Measurements from ENCODE around the gene COQ8B. TPM values are rescaled to one million over a fixed set of nuclear protein-coding genes. Genes with fewer than 3 reads are reported as not detected.
"Not testable (repeated sequence)": the region's sequence is repeated elsewhere in the genome, so short reads cannot be mapped to it uniquely, and the experiment has no call there.

COQ8B gene
- total RNA-seq, 1 experiment from 2014 or later: 31.3 TPM

DNA sequence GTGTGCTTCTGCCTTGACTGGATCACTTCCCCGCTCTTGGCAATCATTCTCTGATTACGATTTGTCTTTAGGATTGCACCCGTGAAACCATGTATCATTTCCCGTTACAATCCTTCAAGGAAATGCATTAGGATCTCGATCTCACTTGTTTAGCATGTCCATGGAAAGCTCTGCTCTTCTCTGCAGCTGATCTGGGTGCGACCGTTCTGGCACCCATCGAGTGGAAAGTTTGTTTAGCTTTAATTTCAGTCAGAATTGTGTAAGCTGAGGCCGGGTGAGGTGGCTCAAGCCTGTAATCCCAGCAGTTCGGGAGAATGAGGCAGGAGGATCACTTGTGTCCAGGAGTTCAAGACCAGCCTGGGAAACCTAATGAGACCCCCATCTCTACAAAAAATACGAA is 57.1 kb downstream of the COQ8B start:
- Histone ChIP-seq H3K27ac (ENCODE audit: low read length) (no peak overlapping the region), H3K36me3 (ENCODE audit: insufficient read depth, low read length) (no peaks in the 10 kb centered on the region), H3K9ac (ENCODE audit: low read length) (no peak overlapping the region), H3K4me1 (ENCODE audit: low read length) (peaks cover 17% of the 10 kb centered on the region), H3K27me3 (ENCODE audit: low read length) (no peaks in the 10 kb centered on the region), H3K9me2 (replicated peaks; ENCODE audit: insufficient read depth, low read length) (no peaks in the 10 kb centered on the region), H3K79me2 (ENCODE audit: low read length) (no peaks in the 10 kb centered on the region), H4K20me1 (ENCODE audit: insufficient read depth, low read depth, low read length) (no peaks in the 10 kb centered on the region), H2AFZ (ENCODE audit: low read length) (no peak overlapping the region), H3K4me3 (ENCODE audit: low read length) (no peak overlapping the region), H3K9me3 (ENCODE audit: low read length) (no peaks in the 10 kb centered on the region), H3K4me2 (ENCODE audit: low read depth, low read length, poor library complexity, severe bottlenecking) (no peak overlapping the region)
- DNase-seq: no peak

DNA sequence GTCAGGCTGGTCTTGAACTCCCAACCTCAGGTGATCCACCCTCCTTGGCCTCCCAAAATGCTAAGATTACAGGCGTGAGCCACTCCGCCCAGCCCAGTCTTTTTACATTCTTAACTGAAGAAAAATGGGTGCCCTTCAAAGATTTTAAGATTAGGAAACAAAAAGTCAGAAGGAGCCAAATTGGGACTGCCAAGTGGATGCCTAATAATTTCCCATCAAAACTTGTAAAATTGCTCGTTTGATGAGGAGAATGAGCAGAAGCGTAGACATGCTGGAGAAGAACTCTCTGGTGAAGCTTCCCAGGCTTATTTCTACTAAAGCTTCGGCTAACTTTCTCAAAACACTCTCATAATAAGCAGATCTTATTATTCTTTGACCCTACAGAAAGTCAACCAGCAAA is 57.6 kb downstream of the COQ8B start:
- H3K79me2 ChIP-seq (ENCODE audit: low read length): no peaks in the 10 kb centered on the region
- H3K9ac ChIP-seq (ENCODE audit: low read length): no peak overlapping the region
- no peaks in the 10 kb centered on the region for H3K9me3 ChIP-seq (ENCODE audit: low read length)
- no peak overlapping the region for H3K27ac ChIP-seq (ENCODE audit: low read length)
- H3K4me1 ChIP-seq (ENCODE audit: low read length): peaks cover 17% of the 10 kb centered on the region
- H4K20me1 ChIP-seq (ENCODE audit: insufficient read depth, low read depth, low read length): no peaks in the 10 kb centered on the region
- no peaks in the 10 kb centered on the region for H3K36me3 ChIP-seq (ENCODE audit: insufficient read depth, low read length)
- no peak for DNase-seq
- H3K4me2 ChIP-seq (ENCODE audit: low read depth, low read length, poor library complexity, severe bottlenecking): no peak overlapping the region
- H2AFZ ChIP-seq (ENCODE audit: low read length): no peak overlapping the region
- H3K27me3 ChIP-seq (ENCODE audit: low read length): no peaks in the 10 kb centered on the region
- no peaks in the 10 kb centered on the region for H3K9me2 ChIP-seq (replicated peaks; ENCODE audit: insufficient read depth, low read length)
- H3K4me3 ChIP-seq (ENCODE audit: low read length): no peak overlapping the region

DNA sequence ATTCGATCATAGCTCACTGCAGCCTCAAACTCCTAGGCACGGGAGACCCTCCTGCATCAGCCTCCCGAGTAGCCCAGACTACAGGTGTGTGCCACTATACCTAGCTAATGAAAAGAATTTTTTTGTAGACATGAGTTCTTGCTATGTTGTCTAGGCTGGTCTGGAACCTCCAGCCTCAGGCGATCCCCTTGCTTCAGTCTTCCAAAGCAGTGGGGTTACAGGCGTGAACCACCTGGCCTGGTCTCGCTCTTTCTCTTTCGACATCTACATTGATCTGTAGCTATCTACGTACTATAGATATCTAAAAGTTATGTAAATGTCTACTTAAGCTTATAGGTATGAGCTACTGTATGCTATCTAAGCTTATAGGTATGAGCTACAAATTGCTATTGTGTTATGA is 58.7 kb downstream of the COQ8B start:
- H3K27me3 ChIP-seq (ENCODE audit: low read length): no peaks in the 10 kb centered on the region
- peaks cover 7% of the 10 kb centered on the region for H3K4me1 ChIP-seq (ENCODE audit: low read length)
- no peak overlapping the region for H3K9ac ChIP-seq (ENCODE audit: low read length)
- no peaks in the 10 kb centered on the region for H3K79me2 ChIP-seq (ENCODE audit: low read length)
- no peaks in the 10 kb centered on the region for H4K20me1 ChIP-seq (ENCODE audit: insufficient read depth, low read depth, low read length)
- H3K4me3 ChIP-seq (ENCODE audit: low read length): no peak overlapping the region
- no peaks in the 10 kb centered on the region for H3K36me3 ChIP-seq (ENCODE audit: insufficient read depth, low read length)
- no peaks in the 10 kb centered on the region for H3K9me3 ChIP-seq (ENCODE audit: low read length)
- no peak overlapping the region for H3K4me2 ChIP-seq (ENCODE audit: low read depth, low read length, poor library complexity, severe bottlenecking)
- DNase-seq: no peak
- H2AFZ ChIP-seq (ENCODE audit: low read length): no peak overlapping the region
- H3K27ac ChIP-seq (ENCODE audit: low read length): no peak overlapping the region
- no peaks in the 10 kb centered on the region for H3K9me2 ChIP-seq (replicated peaks; ENCODE audit: insufficient read depth, low read length)

DNA sequence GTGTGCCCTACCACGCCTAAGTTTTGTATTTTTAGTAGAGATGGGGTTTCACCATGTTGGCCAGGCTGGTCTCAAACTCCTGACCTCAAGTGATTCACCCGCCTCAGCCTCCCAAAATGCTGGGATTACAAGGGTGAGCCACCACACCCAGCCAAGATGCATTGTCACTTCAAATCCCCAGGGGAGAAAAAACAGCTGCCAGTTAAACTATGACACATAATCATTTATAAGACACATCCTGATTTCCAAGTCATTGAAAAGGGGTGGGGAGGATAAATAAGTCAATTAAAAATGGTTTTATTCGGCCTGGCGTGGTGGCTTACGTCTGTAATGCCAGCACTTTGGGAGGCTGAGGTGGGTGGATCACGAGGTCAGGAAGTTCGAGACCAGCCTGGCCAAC is 61.0 kb downstream of the COQ8B start:
- not testable (repeated sequence) for H3K4me2 ChIP-seq (ENCODE audit: low read depth, low read length, poor library complexity, severe bottlenecking); H4K20me1 ChIP-seq (ENCODE audit: insufficient read depth, low read depth, low read length); DNase-seq; H3K4me1 ChIP-seq (ENCODE audit: low read length); H3K79me2 ChIP-seq (ENCODE audit: low read length); H3K9ac ChIP-seq (ENCODE audit: low read length); H2AFZ ChIP-seq (ENCODE audit: low read length); H3K9me3 ChIP-seq (ENCODE audit: low read length); H3K9me2 ChIP-seq (replicated peaks; ENCODE audit: insufficient read depth, low read length); H3K27ac ChIP-seq (ENCODE audit: low read length); H3K4me3 ChIP-seq (ENCODE audit: low read length); H3K36me3 ChIP-seq (ENCODE audit: insufficient read depth, low read length); H3K27me3 ChIP-seq (ENCODE audit: low read length)

DNA sequence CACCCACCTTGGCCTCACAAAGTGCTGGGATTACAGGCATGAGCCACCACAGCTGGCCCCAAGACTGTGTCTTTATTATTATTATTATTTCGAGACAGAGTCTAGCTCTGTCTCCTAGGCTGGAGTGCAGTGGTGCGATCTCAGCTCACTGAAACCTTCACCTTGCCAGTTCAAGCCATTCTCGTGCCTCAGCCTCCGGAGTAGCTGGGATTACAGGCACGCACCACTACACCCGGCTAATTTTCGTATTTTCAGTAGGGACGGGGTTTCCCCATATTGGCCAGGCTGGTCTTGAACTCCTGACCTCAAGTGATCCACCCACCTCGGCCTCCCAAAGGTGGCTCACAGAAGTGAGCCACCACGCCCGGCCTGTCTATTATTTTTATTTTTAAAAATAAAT is 64.4 kb downstream of the COQ8B start:
- not testable (repeated sequence) for H3K27me3 ChIP-seq (ENCODE audit: low read length); H3K4me1 ChIP-seq (ENCODE audit: low read length); H3K9me2 ChIP-seq (replicated peaks; ENCODE audit: insufficient read depth, low read length); H3K4me3 ChIP-seq (ENCODE audit: low read length); H3K36me3 ChIP-seq (ENCODE audit: insufficient read depth, low read length); H3K79me2 ChIP-seq (ENCODE audit: low read length); H3K4me2 ChIP-seq (ENCODE audit: low read depth, low read length, poor library complexity, severe bottlenecking); DNase-seq; H2AFZ ChIP-seq (ENCODE audit: low read length); H4K20me1 ChIP-seq (ENCODE audit: insufficient read depth, low read depth, low read length); H3K9ac ChIP-seq (ENCODE audit: low read length); H3K27ac ChIP-seq (ENCODE audit: low read length); H3K9me3 ChIP-seq (ENCODE audit: low read length)

DNA sequence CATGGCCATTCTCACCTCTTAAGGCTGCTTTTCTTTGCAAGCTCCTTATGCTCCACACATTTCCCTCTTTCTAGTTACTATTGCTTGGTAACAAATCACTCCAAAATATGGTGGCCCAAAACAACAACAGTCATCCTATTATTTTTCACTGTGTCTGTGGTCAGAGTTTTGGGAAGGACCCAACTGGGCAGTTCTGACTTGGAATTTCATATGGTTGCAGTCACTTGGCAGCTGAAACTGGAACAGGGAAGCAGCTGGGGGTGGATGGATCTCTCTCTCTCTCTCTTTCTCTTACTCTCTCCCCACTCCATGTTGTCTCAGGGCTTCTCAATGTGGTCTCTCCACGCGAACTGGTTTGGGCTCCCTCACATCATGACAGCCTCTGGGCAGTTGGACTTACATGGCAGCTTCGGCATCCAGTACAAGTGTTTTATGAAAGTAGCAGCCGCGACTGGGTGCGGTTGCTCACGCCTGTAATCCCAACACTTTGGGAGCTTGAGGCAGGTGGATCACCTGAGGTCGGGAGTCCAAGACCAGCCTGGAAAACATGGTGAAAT is 65.9 kb downstream of the COQ8B start:
- H3K9me3 ChIP-seq (ENCODE audit: low read length): no peaks in the 10 kb centered on the region
- no peak overlapping the region for H3K4me3 ChIP-seq (ENCODE audit: low read length)
- no peaks in the 10 kb centered on the region for H3K9me2 ChIP-seq (replicated peaks; ENCODE audit: insufficient read depth, low read length)
- no peak for DNase-seq
- H3K27me3 ChIP-seq (ENCODE audit: low read length): no peaks in the 10 kb centered on the region; the same call in 1 of the 2 replicates
- H2AFZ ChIP-seq (ENCODE audit: low read length): 0 out of 2 replicates have a peak overlapping the region, but pooled peaks have one; percentile 10
- no peaks in the 10 kb centered on the region for H3K79me2 ChIP-seq (ENCODE audit: low read length)
- H3K4me2 ChIP-seq (ENCODE audit: low read depth, low read length, poor library complexity, severe bottlenecking): no peak overlapping the region
- no peaks in the 10 kb centered on the region for H4K20me1 ChIP-seq (ENCODE audit: insufficient read depth, low read depth, low read length)
- H3K4me1 ChIP-seq (ENCODE audit: low read length): peaks cover 9% of the 10 kb centered on the region
- no peak overlapping the region for H3K27ac ChIP-seq (ENCODE audit: low read length)
- no peak overlapping the region for H3K9ac ChIP-seq (ENCODE audit: low read length)
- H3K36me3 ChIP-seq (ENCODE audit: insufficient read depth, low read length): no peaks in the 10 kb centered on the region

DNA sequence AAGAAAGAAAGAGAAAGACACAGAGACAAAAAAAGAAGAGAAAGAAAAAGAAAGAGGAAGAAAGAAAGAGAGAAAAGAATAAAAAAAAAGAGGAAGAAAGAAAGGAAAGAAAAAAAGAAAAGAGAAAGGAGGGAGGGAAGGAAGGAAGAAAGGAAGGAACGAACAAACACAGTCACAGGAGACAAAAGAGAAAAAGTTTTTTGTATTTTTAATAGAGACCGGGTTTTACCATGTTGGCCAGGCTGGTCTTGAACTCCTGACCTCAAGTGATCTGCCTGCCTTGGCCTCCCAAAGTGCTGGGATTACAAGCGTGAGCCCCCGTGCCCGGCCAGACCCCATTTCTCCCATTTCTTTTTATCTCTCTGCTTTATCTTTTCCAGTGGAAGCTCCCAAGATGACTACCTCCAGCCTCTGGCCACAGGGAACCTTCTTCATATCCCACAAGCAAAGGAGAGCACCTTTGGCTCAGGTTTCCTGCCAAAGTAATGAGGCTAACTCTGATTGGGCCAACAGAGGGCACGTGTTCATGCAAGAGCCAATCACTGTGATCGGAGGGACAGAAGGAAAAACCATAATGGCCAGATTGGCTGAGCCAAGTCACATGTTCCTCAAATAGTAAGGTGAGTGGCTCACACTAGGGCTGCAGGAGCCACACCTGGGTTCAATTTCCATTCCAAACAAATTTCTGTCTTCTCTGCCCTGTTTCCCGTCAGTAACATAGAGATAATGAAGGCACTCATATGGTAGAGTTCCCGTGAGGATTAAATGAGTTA is 66.6 kb downstream of the COQ8B start:
- H3K9me3 ChIP-seq (ENCODE audit: low read length); H3K4me2 ChIP-seq (ENCODE audit: low read depth, low read length, poor library complexity, severe bottlenecking); H3K27me3 ChIP-seq (ENCODE audit: low read length); H3K79me2 ChIP-seq (ENCODE audit: low read length); H3K4me1 ChIP-seq (ENCODE audit: low read length); H3K27ac ChIP-seq (ENCODE audit: low read length); H3K9ac ChIP-seq (ENCODE audit: low read length); H3K4me3 ChIP-seq (ENCODE audit: low read length); H3K9me2 ChIP-seq (replicated peaks; ENCODE audit: insufficient read depth, low read length); H4K20me1 ChIP-seq (ENCODE audit: insufficient read depth, low read depth, low read length); H3K36me3 ChIP-seq (ENCODE audit: insufficient read depth, low read length): not testable (repeated sequence)
- peak; percentile 89 for DNase-seq
- 0 out of 2 replicates have a peak overlapping the region, but pooled peaks have one; percentile 10 for H2AFZ ChIP-seq (ENCODE audit: low read length)

DNA sequence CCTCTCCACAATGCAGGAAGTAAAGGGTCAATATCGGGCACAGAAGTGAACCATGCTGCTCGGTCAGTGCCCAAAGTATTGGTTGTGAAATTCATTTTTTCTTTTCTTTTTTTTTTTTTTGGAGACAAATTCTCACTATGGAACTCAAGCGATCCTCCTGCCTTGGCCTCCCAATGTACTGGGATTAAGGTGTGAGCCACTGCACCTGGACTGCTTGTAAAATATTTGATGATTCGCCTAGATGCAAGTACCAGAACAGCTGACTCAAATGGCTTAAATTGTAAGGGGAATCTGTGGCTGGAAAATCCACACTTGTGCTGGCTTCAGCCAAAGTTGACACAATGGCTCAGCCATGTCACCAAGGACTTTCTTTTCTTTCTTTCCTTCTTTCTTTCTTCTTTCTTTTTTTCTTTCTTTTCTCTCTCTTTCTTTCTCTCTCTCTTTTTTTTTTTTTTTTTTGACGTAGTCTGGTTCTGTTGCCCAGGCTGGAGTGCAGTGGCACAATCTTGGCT is 69.9 kb downstream of the COQ8B start:
- DNase-seq: no peak
- H3K27me3 ChIP-seq (ENCODE audit: low read length): no peaks in the 10 kb centered on the region; the same call in 1 of the 2 replicates

More for the DNA sequence above, 69.9 kb downstream of the COQ8B start:
- H3K36me3 ChIP-seq (ENCODE audit: insufficient read depth, low read length): no peaks in the 10 kb centered on the region
- no peak overlapping the region for H3K4me2 ChIP-seq (ENCODE audit: low read depth, low read length, poor library complexity, severe bottlenecking)
- no peak overlapping the region for H2AFZ ChIP-seq (ENCODE audit: low read length)
- no peak overlapping the region for H3K4me3 ChIP-seq (ENCODE audit: low read length)
- H3K27ac ChIP-seq (ENCODE audit: low read length): no peak overlapping the region
- no peaks in the 10 kb centered on the region for H4K20me1 ChIP-seq (ENCODE audit: insufficient read depth, low read depth, low read length)
- H3K9me3 ChIP-seq (ENCODE audit: low read length): no peaks in the 10 kb centered on the region
- H3K4me1 ChIP-seq (ENCODE audit: low read length): peaks cover 9% of the 10 kb centered on the region
- H3K9me2 ChIP-seq (replicated peaks; ENCODE audit: insufficient read depth, low read length): no peaks in the 10 kb centered on the region
- no peak overlapping the region for H3K9ac ChIP-seq (ENCODE audit: low read length)
- H3K79me2 ChIP-seq (ENCODE audit: low read length): no peaks in the 10 kb centered on the region

Data from Karpas-422 (cell line).